GM19351 (cell line): Measurements from ENCODE around the gene POU6F2.

ENCODE experiments used
- ATAC-seq: cut with Tn5 transposase; IDR thresholded peaks from one replicate; pipeline ENCODE4 v1.9.1; 2021; ENCODE audit warnings: mild to moderate bottlenecking, moderate library complexity; ENCODE audit not compliant: unreplicated experiment

POU6F2 gene

DNA sequence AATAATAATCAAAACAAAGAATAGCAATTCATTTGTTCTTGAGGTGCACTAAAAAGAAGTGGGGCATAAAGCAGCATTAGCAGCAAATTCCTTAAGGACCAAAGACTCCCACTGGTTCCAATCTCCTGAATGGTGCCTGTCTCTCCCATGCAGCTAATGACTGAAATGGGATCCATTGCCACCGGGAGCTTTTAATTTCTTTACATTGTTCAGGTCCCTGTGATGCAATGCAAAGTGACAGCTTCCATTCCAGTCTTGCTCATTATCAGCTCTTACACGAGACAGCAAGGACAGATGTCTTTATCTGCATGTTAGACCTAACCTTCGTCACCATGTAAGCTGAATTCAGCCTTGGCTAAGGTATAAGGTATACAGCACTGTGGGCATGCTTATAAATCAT lies 148.1 kb downstream of the POU6F2 start:
- ATAC-seq: no peak

DNA sequence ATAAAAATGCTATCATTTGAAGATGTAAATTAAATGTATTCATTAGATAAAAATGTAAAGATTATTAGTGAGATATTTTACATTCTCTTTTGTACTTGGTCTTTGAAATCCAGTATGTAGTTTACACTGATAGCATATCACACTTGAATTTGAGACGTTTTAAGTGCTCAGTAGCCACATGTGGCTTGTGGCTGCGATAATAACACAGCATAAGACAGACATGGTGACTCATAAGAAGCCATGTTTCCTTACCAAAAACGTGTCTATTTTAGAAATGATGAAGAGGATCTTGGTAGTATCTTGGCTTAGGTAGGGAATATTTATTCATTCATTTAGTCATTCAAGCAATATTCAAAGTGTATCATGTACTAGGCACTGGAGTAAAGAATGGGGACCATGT lies 149.3 kb downstream of the POU6F2 start:
- ATAC-seq: no peak

DNA sequence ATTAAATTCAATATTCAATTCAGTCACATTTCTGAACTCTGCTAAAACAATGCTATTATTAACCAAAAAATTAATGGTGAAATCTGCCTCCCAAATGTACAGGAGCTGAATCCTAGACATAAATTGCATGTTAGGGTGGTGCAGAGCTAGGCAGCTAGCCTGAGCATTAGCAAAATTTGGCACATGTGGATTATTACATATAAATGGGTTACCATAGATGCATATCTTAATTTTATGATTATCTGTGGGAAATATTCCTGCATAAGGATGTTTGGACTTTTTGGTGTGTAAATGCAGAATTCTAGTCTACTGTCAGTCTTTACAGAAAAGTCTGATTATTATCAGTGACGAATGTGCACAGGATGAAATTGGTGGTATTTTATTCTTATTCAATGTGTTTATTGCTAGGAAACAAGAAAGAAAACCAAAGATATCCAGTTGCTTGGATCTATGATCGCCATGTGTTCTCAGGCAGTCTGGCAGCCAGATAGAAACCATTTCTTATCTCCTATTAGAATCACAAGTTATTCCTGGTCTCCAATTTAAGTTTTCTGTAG lies 150.7 kb downstream of the POU6F2 start:
- no peak for ATAC-seq

DNA sequence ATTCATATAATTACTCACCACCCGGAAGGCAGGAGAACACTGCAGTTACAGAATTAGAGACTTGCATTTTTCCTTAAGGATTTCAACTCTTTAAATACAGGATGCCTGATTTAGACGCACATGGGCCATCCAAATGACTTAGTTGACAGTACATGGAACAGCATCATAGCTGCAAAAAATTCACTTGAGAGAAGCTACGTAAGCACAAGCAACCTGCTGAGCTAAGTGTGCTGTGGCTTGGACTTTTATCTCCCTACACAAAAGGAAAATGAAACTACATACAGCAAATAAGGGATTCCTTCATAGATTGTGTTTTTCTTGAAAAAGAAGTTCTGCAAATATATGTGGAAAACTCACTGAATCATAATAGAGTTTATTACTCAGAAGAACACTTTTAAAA lies 152.6 kb downstream of the POU6F2 start:
- no peak for ATAC-seq

DNA sequence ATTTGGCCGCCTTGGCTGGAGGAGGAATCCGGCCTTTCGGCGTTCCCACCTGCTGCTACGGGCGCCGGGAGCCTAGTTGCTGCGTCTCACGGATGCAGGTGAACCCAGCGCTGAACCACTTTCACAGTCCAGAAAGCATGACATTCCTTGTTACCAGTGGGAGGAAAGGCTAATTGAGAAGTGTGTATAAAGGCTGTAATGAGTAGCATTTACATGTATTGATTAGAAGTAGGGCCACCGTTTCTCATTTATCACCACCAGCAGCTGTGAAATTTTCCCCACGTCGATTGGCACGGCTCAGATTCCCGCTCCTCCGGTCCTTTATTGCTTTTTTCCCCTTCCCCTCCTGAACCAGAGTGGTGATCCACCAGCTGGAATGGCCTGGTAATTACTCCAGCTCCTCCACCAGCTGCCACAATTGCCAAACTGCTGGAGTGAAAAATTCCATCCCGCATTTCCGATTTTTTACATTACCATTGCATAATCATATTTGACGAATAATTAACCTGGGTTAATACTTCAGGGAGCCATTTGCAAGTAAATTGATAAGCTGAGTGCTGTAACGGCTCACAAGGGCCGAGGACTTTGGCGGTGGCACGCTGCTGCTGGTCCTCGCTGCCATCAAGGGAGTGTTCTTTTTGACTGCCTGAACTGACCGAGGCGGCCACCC lies 153.3 kb downstream of the POU6F2 start:
- no peak for ATAC-seq

DNA sequence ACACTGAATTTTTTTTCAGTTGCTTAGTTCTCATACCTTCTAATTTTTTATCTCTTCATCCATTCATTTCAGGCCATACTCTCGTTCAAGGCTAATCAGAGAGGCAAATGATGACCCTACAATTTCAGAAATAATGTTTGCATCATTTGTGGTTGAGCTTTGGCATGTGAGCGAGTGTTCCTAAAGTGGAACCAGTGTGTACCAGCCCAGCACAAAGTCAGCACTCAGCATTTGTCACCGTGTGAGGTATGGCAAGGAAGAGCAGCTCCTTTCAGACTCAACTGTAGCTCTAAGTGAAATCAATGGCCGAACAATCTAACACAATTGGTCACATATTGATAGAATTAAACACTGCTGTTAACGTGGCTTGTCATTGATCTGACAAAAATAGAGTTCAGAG lies 154.6 kb downstream of the POU6F2 start:
- ATAC-seq: no peak

DNA sequence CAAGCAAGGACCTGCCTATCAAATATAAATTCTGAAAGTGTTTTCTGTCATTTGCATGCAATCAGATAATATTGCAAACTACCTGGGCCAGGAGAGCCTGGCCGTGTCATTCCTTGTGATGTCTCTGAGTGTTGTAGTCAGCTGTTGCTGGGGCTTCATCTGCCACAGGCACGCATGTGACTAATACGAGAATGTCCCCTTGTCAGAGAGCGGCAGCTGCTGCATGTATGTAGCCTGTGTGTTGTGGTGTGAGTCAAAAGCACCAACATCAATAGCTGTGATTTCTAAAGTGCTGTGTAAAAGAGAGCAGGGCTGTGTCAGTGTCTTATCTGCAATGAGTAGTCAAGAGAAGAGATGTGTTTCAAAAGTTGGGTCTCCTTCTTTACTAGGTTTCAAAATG lies 155.4 kb downstream of the POU6F2 start:
- ATAC-seq: no peak

DNA sequence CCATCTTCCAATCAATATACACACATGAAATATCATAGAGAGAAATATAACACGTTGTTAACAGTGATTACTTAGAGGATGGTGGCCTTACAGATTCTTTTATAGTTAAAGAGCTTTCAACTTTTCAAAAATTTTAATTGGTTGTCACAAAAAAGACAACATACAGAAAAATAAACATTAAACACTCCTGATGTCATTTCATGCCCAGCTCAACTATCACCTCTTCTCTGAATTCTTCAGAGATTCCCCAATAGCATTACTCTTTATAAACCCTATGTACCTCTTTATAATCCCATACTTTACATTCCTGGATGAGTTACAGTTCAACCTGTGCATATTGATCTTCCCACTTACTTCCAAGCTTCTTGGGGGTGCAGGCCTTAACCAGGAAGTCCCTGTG lies 159.8 kb downstream of the POU6F2 start:
- ATAC-seq: no peak

DNA sequence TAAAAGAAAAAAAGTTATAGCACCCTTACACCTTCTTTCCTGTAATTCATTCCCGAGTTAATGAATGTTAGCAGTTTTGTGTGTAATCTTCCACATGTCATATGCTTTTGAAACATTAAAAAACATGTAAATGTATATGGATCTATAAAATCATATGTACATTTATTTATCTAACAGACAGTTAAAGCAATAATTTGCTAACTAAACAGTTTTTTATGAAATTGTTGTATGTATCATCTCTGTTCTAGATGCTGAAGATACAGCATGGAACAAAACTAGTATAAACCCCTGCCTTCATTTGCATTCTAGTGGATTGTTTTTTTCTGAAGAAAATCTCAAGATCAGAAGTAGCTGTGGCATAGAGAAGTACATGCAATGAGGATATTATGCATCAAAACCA lies 165.0 kb downstream of the POU6F2 start:
- ATAC-seq: no peak

DNA sequence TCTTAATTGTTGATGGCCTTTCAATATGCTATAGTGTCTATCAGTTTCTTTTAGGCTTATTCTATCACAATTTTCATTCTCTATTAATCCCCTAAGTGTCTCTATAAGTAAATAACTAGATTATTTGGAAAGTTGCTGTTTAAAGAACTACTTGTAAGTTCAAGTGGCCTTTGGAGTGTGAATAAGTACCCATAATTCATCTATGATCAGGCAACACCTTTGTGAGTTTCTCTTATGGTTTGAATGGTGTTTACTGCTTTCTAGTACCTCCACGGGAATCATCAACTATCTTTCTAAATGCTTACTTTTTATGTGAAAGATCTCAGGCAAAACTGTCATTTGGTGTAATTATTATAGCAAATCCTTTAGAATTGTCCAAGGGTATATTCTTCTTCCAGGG lies 166.7 kb downstream of the POU6F2 start:
- no peak for ATAC-seq

DNA sequence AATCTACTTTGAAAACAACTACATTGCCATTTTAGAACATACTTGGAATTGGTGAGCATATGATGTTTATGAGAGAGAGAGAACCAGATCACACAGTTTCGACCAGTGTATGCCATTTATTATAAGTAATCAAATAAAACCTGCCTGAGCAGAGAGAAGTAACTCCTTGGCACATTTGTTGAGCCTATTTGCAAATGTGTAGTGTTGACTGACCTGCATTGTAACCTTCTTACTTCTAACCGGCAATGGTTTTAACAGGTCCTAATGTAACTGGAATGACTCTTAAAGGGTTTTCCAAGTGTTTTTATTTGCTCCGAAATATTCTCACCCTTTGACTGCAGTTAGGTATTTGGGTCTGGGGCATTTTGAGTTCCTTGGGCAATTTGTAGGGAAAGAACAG lies 167.6 kb downstream of the POU6F2 start:
- no peak for ATAC-seq

DNA sequence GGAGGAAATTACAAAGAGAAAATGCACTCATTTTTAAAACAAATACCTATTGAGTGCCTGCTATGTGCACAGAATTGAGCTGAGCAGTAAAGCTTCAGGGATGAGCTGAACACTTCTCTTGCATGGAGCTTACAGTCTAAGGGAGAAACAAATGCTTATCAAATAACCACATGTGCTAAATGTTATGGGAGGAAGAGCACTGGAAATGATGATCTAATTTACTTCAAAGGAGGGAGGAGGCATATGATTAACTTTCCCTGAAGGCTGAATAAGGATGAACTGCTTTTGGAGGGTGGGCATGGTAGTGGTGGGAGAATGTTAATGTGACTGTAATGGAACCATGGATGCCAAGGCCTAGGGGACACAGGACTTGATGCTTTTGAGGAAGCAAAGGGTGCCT lies 168.2 kb downstream of the POU6F2 start:
- ATAC-seq: no peak

DNA sequence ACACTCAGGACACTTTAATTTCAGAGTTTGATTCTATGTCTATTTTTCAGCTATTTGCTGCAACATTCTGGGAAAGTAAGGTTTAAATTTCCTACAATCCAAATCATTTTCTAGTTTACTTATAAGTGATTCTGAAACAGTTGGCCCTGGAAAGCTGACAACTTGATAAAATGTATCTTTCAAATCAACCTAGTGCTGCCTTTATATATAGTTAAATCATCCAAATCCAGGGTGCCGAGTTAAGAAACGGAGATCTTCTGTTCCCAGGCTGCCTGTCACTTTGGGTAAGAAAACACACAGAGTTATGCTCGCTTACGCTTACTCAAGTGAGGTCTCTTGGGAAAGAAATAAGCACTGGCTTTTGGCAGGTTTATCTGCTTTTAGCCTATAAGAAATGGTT lies 175.0 kb downstream of the POU6F2 start:
- no peak for ATAC-seq

DNA sequence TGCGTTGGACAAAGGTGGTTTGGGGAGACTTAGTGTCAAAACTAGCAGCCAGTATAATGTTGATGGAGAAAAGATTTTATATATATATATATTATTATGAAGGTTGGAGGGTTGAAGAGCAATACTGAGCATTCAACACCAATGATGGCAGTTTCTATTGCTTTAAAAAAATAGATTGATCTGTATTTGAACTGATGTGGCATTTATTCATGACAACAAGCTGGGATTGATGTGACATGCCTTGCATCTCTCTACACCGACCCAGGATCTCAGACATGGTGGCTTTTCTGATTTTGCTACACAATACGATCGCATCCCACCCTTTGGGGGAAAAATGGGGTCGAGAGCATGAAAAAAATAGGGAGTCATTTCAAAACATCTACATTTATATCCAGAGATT lies 175.4 kb downstream of the POU6F2 start:
- no peak for ATAC-seq

DNA sequence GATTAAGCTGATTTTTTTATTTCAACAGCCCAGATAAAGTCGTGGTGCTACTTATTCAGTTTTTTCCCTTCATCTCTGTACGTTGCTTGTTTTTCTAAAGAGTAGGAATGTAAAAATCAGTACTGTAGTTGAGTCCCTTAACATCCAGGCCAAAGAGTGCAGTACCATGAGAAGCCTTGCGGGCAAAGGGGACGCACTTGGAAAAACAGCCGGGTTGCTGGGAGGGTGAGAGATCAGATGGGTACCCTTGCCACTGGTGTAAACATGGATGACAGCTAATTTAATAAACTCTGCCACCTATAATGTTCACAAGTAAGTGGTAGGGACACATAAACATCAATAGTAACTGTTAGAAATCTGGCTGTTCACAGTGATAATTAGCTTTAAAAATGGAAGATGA lies 175.9 kb downstream of the POU6F2 start:
- no peak for ATAC-seq

DNA sequence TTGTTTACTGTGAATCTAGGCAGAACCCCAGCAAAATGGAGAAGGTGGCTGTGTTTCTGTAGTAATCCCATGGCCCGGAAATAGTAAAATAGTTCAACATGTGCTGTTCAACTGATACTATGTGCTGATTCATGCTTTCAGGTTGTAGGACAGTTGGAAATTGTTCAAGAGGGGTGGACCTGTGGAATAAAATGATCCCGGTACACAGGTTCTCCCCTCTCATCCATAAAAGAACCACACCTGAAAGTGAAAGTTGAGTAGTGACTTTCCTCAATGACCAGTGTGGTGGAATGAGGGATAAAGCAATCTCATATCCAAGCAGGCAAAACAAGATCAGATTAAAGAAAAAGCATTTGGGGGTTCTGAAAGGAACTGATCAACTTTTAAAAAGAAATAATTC lies 177.1 kb downstream of the POU6F2 start:
- no peak for ATAC-seq

DNA sequence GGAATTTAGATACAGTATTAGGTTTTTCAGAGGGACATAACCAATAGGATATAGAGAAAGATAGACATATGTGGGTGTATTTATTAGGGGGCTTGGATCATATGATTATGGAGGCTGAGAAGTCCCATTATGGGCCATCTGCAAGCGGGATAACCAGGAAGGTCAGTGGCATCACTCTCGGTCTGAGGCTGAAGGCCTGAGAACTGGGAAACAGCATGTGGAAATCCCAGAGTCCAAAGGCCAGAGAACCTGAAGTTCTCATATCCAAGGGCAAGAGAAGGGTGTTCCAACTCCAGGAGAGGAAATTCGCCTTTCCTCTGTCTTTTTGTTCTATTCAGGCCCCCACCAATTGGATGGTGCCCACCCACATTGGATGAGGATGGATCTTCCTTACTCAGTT lies 180.7 kb downstream of the POU6F2 start:
- no peak for ATAC-seq

DNA sequence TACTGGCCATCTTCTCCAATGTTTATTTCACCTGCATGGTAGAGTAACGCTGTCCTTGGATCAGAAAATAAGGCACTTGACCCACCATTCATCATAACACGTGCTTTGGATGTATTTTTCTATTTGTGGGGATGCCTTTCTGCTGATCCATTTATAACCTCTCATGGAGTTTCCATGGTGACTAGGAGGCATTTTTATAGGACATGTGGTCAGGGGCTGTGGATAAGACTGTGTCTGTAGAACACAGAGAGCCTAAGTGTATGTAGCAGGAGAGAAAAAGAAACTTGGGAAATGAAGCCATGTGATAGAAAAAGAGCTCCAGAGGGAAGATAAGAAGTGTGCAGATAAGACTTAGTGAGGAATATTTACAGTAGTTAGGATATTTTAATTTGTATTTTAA lies 184.2 kb downstream of the POU6F2 start:
- ATAC-seq: no peak

DNA sequence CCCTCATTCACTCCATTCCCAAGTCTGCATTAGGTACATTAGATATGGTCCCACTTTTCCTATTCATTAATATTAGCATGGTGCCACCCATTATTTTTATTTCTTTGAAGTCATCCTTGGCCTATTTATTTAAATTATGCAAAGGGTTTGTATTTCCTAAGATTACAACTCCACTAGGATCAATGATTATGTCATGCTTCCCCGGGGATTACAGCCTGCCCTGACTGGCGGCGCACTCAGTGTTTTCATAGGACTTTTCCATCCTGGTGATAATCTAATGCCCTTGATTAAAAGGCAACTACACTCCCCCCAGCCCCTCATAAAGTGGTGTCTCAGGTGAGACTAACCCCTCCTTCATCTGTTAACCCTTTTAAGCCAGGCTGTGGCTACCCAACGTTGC lies 187.2 kb downstream of the POU6F2 start:
- no peak for ATAC-seq

DNA sequence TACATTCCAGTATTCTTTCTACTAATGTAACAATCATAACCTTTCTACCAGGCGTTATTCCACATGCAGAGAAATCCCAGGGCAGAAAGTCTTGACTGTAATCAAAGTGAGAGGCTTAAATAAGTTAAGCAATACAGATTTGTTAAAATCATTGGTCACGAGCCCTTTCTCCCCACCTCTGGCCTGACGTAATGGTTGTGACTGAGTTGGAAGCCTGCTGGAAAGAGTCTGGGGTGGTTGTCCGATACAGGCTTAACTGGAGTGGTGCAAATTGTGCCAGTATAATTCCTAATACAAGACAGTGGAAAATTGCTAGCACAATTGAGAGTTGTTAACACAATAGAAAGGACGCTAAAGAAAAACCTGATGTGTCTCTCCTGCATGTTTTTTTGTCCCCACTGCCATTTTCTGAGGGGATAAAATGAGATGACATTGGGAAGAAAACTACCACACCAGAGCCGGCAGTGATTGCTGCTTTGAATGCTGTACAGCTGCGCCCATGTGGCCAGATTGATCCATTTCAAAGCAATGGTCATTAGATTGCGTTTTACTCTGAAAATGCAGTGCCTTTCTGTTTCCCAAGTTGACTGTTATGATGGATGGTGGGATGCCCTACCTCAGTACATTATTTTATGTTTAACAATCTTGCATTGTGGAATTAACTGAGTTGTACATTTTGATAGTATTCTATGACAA lies 190.8 kb downstream of the POU6F2 start:
- no peak for ATAC-seq

DNA sequence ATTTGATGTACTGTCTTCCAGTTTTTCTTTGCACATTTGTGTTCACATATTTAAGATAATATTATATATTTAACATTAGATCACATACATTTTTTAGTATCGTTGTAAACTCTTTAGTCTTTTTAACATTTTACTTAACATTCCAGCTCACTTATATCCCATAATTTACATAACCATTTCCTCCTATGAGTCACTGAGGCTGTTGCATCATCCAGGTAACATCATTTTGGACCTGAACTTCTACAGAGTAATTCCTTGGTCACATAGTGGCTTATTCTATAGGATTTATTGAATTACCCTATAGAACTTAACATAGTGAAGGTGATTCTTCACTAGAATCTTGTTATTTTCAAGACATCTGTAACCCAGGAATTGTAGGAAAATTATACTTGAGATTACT lies 194.4 kb downstream of the POU6F2 start:
- ATAC-seq: no peak

DNA sequence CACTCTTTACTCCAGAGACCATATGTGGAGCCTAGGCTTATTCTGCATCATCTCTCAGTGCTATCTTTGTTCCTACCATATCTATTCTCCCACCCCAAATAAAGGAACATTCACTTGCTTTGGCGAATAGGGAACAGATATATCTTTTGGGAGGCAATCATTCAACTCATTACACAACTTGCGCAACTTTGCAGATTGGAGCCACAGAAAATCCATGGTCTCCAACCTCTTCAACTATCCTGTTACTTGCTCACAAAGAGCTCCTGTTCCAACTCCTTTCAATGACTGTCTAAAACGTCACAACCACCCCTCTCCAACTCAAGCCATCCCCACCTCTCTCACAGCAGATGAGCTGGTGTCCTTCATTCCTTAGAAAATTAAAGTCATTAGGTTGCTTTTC lies 203.7 kb downstream of the POU6F2 start:
- no peak for ATAC-seq

DNA sequence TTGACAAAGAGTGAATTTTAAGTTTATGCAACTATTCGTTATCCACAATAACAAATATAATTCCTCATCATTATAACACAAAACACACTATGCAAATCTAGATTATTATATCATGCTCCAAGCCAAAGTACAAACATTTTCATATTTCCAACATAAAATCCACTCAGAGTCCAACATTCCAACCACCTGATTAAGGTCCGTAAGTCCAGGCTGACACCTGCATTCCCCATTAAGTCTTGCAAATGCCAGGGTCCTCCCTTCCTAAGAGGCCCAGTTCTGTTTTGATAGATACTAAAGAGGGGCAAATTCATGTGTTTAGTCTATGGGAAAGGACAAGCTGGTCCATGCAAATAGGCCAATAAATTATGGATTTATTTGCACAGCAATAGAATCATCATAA lies 206.1 kb downstream of the POU6F2 start:
- ATAC-seq: no peak
